ENCODE data around the gene KRT31.
A peak's percentile ranks its signal among the peaks of the same experiment; 100 is the strongest.
"Not testable (repeated sequence)": the region's sequence is repeated elsewhere in the genome, so short reads cannot be mapped to it uniquely, and the experiment has no call there.

Gene KRT31

DNA sequence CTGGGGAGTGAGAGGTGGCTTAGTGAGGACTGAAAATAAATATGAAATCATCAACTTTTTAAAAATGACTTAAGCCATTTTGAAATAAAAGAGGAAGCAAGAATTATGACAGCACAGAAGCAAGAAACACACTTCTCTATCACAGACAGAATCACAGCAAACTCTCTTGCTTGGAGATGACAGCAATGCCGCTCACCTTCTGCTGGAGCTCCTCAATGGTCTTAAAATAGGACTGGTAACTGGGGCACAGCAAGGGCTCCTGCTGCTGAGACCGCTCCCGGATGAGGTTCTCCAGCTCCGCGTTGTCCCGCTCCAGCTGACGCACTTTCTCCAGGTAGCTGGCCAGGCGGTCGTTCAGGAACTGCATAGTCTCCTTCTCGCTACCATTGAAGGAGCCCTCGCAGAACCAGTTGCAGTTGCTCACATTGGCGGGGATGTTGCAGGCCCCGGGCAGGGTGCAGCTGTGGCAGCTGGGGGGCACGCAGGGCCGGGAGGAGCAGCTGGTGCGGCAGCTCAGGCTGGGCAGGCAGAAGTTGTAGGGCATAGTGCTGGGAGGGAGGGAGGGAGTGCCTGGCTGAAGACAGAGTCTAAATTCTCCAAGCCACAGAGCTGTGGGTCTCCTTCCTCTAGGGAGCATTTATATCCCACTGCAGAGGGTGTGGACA, at the start of gene KRT31:
Gene KRT31, minus strand, starts transcription at position 613 of the 665 bp plus-strand sequence. Its CDS starts 69 bp downstream, at position 544.
- DNase-seq, result no peak

DNA sequence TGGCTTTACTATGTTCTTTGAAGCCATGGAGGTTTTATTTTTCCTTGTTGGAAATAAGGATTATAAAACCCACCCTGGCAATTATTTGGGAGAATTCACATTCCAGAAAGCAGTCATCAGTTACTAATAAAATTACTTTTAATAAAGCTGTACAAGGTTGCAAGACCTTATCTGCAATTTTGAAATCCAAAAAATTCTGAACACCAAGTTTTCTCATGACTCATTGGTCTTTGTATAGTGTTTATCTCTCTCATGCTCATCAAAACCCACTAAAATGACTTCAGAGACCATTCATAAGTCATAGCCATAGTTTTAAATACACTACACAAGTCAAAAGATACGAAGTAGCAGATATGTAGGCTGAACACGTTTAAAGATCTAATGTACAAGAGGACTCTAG, 49.4 kb upstream of the KRT31 start:
- no peak for DNase-seq

DNA sequence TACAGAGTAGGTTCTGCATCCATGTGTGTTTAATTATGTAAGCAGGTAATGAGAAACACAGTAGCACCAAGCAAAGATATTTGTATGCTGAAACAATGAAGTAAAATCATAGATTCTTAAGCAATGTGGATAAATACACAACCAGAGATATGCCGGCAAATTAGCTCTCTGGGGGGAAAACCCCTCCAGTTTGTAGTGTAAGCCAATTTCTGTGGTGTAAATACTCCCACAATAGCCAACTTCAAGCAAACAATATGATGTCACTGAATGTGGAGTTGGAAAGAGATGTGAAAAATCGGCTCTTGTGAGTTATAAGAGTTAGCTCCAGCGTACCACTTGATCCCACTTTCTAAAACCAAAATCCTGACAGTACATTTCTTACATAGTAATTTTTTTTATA, 47.2 kb upstream of the KRT31 start:
- DNase-seq, result no peak

DNA sequence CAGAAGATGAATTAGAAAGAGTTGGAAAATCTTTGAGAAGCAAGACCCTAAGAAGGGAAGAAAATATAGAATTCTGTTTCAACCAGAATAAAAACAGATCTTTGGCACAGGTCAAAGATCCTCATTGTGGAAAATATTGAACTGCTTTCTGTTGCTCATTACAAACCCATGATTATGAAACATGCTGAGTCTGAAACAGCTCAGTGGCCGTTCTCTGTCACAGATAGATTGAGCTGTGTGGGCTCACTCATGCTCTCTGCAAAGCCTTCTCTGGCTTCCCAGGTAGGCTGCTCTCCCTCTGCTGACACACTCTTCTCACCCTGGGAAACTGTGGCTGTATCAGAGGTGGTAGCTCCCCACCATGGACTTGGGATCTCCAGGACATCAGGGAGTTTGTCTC, 46.8 kb upstream of the KRT31 start:
- DNase-seq, result no peak

DNA sequence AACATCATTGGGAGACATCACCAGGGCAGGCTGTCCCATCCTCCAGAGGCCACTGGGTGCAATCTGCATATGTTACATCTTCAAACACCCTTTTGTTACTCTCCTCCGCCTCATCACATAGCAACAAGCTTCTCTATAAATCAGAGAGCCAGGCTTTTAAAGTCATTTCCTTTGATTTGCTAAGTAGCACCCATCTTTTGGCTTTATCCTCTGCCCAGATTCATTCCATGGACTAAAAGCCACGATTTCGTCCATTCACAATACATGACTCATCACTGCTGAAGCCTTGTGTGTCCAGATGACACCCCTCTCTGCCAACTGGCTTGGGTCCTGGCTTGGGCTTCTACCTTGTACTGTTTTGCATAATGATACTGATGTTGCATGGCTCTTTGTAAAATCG, 45.3 kb upstream of the KRT31 start:
- DNase-seq, result no peak

DNA sequence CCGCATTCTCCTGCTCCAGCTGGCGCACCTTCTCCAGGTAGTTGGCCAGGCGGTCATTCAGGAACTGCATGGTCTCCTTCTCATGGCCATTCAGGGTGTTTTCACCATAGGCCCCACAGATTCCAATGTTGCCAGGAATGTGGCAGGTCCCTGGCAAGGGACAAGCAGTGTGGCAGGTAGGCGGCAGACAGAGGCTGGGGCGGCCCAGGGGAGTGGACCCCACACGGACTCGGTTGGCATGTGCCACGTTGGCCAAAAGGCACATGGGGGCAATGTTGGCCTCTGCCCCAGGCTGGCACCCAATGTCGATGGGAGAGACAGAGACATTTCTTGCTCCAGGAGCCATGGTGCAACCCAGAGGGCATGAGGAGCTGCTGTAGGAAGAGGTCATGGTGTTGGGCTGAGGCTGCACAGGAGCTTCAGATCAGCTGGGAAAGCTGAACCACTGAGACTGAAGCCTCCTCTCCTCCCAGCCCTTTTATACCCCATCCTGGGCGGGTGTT, 43.2 kb upstream of the KRT31 start, which contains the start of gene KRT38:
Gene KRT38, minus strand, starts transcription at position 453 of the 503 bp plus-strand sequence. Its CDS starts 62 bp downstream, at position 391.
- DNase-seq, result no peak

DNA sequence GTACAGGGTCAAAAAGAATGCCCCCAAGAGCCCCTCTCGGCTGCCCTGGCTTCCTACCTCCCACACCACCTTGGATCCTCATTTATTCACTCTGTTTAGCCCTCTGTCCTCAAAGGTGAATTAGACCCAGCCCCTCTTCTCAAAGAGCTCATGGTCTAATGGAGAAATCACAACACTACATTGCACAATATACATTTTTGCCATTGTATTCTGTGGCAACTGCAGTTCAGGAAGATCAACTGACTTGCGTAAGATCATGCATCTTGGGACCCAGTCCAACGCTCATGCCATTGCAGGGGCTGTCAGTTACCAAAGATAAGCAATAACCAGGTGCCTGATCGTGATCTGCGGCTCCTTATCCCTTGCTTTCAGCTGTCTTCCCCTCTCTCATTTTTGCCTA, 42.0 kb upstream of the KRT31 start:
- no peak for DNase-seq

DNA sequence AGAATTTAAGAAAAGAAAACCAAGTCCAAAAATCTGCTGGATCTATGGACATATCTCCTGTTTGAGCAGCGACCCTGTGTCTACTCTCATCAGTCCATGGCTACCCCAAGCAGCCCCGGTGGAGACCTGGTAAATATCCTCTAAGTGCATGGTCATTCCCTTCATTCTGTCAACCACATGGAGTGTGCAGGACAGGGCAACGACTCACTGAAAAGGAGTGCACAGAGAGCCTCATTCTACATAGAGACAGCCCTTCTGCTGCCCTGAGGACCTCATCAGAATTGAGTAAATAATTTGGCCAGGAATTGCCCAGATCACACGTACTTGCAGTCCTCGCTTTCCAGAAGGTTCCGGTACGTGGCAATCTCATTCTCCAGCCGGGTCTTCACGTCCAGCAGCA, 40.4 kb upstream of the KRT31 start:
- DNase-seq, result no peak

DNA sequence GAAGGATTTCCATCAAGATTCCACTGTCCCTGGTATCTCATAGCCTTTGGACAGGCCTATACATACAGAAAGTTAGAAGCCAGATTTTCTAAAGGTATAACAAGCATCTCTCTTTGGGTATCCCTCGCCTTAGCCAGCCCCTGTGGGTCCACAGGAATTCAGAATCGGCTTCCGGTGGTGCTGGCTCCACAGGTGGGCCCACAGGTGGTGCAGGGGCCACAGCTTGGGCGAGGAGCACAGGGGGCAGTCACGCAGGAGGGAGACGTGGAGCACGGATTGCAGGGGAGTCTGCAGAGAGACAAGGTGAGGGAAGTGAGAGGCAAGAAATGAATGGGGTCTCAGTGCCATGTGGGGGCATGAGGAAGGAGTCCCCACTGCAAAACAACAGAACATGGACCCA, 39.8 kb upstream of the KRT31 start:
- DNase-seq, result no peak

DNA sequence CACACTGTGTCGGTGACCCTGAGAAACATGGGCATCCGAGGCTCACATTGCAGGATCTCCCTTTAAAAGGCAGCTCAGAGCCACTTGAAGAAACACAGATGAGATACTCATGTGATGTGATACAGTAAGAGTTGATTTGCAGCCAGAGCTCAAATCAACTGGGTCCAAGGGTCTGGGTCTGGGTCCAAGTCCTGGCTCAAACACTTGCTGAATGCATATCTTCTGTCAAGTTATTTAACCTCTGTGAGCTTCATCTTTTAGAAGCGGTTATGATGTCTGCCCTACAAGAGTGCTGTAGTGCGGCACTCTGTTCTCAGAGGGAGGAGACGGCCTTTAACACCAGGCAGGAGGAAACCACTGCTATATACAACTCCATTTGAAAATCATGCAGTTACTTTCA, 37.0 kb upstream of the KRT31 start:
- DNase-seq, result no peak

DNA sequence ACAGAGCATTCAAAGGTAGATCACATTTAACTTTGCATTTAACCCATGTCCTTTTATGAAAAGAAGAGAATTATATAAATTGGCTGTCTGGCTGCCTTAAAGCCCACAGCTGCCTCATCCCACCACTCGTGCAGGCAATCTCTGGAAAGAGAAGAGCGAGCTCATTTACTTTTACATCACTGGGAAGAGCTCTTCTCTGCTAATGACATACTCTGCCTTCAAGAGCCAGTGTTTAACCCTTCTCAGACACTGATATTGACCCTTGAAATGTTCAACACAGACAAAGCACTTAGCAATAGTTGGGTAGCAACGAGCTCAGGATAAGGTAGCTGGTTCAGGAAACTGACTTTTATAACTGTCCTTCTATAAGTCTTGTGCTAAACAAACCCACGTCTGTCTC, 36.6 kb upstream of the KRT31 start:
- DNase-seq, result no peak

DNA sequence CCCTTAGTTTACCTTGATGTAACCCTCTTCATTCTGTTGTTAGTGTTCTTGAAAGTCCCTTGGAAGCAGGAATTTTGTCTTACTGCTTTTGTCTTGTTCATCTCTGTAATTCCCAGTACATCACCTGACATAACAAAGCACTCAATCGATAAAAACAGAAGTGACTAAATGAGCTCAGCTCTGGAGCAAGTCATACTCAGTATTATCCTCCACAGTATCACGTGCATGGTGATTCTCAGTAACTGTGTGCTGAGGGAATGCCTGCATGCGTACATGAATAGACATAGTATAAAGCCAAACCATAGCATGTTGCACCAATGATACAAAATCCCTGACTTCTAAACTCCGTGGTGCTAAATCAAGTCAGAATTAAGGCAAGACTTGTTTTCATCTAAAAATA, 36.2 kb upstream of the KRT31 start:
- DNase-seq, result no peak

DNA sequence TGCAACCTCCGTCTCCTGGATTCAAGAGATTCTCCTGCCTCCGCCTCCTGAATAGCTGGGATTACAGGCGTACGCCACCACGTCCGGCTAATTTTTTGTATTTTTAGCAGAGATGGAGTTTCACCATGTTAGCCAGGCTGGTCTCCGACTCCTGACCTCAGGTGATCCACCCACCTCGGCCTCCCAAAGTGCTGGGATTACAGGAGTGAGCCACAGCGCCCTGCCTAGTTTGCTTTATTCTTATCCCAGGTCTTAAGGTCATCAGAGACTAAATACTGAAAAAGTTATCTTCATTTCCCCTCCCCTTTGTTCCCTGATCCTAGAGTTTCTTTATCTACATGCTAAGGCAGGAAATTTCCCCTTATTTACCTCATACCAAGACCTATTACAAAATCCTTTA, 33.0 kb upstream of the KRT31 start:
- not testable (repeated sequence) for DNase-seq

DNA sequence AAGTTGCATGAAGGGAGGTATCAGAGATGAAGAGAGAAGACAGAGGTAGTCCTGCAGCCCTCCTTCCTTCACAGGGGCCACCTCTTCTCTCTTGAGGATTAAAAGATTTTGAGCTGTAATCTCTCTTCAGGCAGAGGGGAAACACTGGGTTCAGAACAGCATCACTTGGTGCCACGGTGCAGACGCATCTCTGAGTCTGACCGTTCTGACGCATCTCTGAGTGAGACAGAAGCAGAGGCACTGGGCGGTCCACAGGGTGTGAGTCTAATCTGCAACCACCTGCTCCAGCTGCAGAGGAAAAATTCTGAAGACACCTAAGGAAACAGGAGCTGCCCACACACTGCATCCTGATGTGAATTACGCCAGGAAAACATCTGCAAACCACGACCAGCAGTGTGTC, 32.3 kb upstream of the KRT31 start:
- no peak for DNase-seq

DNA sequence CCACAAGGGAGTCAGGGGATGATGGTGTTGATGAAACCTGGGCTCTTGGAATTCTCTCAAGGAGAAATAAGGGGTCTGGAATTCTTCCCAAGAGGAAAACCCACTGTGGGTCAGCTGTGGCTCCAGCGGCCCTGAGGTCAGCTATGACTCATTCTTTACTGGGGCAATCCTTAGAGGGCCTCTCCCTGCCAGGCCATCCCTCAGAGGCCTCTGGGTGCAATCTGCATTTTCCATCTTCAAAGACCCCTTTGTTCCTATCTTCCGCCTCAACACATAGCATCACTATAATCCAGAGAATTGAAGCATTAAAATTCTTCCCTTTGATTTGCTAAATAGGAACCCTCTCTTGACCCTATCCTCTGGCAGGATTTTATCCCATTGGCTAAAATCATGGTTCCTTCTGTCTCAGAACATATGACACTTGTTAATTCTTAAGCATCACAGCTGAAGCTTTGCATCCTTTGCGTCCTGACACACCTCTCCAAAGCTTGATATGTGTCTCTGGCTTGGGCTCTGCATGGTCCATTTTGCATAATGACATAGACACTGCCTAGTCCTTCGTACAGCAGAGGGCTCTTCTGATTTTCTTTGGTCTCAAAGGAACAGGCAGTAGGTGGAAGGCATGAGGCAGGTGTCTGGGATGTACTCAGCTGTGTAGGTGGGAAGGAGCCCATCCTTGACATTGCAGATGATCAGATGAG, 31.3 kb upstream of the KRT31 start:
- no peak for DNase-seq

DNA sequence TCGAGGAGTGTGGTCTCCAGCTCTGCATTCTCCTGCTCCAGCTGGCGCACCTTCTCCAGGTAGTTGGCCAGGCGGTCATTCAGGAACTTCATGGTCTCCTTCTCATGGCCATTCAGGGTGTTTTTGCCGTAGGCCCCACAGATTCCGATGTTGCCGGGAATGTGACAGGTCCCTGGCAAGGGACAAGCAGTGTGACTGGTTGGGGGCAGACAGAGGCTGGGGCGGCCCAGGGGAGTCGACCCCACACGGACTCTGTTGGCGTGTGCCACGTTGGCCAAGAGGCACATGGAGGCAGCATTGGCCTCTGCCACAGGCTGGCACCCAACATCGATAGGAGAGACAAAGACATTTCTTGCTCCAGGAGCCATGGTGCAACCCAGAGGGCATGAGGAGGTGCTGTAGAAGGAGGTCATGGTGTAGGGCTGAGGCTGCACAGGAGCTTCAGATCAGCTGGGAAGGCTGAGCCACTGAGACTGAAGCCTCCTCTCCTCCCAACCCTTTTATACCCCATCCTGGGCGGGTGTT, 26.8 kb upstream of the KRT31 start, which contains the start of gene KRT37:
Gene KRT37, minus strand, starts transcription at position 475 of the 525 bp plus-strand sequence. Its CDS starts 62 bp downstream, at position 413.
- no peak for DNase-seq

DNA sequence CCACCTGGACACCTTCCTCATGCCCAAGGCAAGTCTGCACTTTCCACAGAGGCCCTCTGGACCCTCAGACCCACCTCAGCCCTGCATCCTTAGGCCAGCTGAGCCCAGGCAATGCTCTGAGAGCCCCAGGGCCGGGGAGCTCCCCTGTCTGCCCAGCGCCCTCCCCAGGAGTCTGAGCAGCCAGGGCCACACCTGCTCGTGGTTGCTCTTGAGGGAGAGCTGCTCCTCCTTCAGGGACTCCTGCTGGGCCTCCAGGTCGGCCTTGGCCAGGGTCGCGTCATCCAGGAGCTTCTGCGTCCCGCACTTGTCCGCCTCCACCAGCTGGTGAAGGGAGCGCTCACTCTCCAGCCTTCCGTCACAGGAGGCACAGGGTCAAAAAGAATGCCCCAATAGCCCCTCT, 25.2 kb upstream of the KRT31 start:
- not testable (repeated sequence) for DNase-seq

DNA sequence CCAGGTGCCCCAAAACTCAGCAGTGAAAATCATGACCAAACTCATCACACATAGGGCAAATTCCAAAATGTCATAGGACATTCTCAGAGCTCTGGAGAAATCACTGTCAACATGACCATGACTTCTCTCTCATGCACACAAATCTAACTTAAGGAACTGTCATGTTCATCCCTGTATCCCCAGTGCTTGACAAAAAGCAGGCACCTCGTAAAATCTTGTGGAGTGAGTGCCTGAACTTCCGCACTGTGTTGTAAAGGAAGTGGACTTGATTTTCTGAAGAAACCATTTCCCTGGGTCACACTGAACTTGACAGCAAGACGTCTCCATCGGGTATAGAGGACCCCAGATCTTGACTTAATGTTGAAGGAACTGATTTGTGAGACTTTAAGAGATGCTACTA, 24.2 kb upstream of the KRT31 start:
- DNase-seq, result no peak

DNA sequence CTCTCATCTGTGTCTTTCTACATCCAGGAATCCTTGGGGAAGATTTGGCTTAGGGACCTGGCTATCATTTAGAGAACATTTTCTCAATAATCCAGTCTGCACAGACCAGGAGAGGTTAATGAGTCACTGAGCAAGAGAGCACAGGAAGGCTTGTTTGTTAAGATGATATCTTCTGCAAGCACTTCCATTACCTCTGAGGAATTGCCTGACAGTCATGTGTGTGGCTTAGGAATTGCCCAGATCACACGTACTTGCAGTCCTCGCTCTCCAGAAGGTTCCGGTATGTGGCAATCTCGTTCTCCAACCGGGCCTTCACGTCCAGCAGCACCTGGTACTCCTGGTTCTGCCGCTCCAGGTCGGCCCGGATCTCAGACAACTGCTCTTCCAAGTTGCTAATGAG, 23.7 kb upstream of the KRT31 start:
- no peak for DNase-seq

DNA sequence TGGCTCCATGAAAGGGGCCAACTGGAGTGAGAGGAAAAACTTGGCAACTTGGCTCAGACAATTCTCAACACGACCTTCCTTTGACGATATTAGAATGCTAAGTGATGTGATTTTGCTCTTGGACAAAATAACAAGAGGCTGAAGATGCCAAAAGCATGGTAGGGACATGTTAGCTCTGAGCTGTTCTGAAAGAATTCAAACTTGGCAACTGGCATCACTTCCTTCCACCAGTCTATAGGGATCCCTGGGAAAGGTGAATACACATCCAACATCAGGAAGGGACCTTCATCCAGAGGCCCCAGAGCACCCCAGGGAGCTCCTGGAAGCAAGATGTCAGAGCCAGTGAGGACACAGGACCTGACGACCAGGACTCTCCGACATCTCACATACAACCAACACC, 22.7 kb upstream of the KRT31 start:
- no peak for DNase-seq

DNA sequence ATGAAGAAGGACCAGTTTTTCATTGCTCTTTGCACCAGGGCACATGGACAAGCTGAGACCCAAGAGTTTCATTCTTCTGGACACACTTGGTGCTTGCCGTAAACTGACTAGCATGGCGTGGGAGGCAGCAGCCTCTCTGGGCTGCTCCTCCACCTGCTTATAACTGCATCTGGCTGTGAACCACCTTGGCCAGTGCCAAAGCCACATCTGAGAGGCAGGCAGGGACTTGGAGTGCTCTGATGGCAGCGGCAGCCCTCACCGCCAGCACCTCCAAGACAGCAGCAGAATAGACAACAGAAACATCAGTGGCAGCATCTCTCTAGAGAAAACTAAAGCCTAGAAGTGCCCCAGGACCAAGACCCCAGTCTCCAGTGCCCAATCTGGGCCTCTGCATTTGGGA, 22.3 kb upstream of the KRT31 start:
- no peak for DNase-seq

DNA sequence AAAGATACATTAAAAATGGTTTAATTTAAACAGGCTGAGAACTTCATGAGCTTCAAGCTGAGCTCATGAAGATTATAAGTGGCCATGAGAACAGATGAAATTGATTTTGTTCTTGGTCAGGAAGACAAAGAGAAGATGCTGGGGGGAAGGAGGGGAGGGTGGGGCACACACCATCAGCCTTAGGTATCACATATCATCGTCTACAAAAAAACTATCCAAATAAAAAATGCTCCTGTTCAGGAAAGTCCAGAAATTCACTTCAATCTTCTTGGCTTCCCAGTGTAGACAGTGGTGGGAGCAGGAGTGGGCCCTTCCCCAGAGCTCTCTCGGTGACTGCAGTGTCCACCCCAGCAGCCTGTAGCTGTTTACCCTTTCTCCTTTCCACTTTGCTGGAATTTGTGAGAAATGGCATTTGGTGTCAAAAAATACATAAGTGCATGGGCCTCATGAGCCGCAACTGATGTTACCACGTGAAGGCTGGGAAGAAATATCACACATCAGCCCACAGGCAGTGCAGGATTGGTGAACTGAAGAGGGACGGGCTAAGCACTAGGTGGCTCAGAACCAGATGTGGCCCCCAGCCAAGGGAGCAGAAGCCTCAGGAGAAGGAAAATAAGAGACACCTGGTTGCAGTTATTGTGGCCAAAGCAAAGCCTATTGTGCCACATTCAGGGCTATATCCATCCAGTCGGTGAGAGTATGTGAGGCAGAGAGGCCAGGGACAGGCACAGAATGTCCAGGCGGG, 20.9 kb upstream of the KRT31 start:
- DNase-seq, result no peak

DNA sequence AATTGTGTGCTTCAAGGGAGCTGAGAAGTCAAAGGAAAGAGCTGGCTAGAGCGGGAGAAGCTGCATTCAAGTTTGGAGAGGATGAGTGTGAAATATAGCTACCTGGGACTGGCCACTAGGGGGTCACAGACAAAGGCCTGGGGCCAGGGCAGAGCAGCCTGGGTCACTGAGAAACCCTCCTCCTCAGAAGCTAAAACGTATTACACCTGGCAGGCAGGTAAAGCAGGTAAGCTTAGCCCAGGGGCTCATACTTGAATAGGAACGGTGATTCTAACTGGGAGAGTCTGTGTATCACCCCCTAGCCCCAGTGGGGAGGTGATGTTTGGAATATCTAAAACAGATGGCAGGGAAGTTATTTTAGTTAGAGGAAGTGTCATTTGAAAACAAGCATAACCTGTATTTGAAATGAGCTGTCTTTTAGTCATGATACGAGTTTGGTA, 20.2 kb upstream of the KRT31 start:
- DNase-seq, result peak; percentile 15
